Hypothalamus (tissue), 51 donors: ENCODE measurements around the gene CAMK1D.
"Not testable (repeated sequence)": the region's sequence is repeated elsewhere in the genome, so short reads cannot be mapped to it uniquely, and the experiment has no call there.

Source experiments
- DNase-seq, 51 donors: peaks; one replicate each; lab custom pipeline; 2025; lab: John Stamatoyannopoulos, UW

Gene CAMK1D

GRCh38 chr10:12705943-12706342, 356.6 kb downstream of the CAMK1D start:
- DNase-seq, result no peak

- DNase-seq, result peak in 6 of 51 donors; percentile 9 to 43 (median 21)
Observed at GRCh38 chr10:12707461-12708185, 358.3 kb downstream of the CAMK1D start.

GRCh38 chr10:12709000-12709401, 359.7 kb downstream of the CAMK1D start:
- peak in 3 of 51 donors; percentile 4 to 41 (median 17) for DNase-seq

GRCh38 chr10:12709521-12709963, 360.2 kb downstream of the CAMK1D start:
- DNase-seq, result no peak

GRCh38 chr10:12710157-12710556, 360.8 kb downstream of the CAMK1D start:
- DNase-seq, result no peak

GRCh38 chr10:12710594-12711349, 361.4 kb downstream of the CAMK1D start:
- DNase-seq, result peak in 39 of 51 donors; percentile 8 to 77 (median 46)

DNA sequence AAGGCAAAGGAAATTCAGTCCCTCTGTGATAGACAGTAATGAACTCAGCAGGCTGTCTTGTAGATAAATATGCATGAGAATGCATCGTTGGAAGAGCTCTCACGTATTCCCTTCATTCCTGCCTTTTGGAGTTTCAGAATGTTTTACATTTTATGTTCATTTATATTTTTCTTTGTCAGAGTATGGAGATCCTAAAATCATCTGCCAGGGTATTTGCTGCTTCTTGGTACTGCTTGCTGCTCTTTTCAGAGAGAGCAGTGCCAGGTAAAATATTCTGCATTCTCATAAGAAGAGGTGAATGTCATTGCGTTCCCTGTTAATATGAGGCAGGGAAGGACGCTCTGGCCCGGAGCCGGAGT, 362.0 kb downstream of the CAMK1D start:
- DNase-seq, result no peak

DNA sequence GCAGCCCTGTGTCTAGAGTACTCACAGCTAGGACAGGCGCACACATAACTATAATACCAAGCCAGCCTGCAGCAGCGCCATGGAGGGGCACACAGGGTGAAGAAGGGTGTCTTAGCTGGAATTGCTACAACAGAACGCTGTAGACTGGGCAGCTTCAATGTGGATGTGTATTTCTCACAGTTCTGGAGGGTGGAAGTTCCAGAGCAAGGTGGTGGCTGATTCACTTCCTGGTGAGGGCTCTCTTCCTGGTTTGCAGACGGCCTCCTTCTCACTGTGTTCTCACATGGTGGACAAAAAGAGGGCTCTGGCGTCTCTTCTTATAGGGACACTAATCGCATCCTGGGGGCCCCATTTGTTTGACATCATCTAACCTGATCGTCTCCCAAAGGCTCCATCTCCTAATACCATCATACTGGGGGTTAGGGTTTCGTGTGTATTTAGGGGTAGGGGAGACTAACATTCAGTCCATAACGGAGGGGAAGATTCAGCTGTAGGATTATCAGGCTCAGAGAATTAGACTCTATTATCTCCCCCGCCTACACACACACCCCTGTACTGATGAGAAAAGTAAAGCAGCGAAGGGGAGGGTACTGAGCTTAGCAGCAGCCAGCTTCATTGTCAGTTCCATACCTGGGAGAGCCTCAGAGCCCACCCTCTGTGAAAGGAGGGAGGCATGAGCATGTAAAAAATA, 363.1 kb downstream of the CAMK1D start:
- DNase-seq, result no peak

- DNase-seq, result not testable (repeated sequence)
Observed at GRCh38 chr10:12712984-12713316, 363.6 kb downstream of the CAMK1D start.

- DNase-seq, result no peak
Observed at GRCh38 chr10:12716042-12716441, 366.7 kb downstream of the CAMK1D start.

DNA sequence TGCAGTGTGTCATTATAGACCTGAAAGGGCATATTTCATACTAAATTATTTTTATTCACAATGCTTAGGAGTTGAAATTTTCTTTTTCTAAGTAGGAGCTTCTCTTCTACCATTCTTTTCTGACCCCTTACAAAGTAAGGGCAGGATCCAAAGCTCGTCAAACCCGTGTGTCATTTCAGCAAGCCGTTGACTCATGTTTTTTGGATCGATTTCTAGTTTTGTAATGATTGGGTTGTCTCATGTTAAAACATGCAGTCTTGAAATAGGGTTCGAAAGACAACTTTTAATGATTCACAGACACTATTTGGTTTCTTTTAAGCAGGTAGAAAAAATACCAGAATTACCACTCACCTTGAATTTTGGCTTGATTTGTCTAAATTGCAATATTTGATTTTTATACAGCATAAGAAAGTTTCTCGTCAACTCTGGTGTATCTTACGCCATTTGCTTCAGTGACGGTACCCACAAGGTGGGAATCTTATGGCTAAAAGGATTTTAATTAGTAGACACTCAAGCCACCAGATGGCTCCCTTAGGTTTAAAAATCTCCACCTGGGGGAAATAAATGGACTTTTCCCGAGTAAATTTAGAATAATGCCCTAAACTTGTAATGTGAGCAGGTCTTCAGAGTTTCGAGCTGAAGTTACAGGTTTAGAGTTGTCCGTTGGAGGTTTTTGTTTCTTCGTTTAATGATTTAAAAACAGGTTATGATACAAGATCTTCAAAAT, 368.8 kb downstream of the CAMK1D start:
- no peak for DNase-seq

DNA sequence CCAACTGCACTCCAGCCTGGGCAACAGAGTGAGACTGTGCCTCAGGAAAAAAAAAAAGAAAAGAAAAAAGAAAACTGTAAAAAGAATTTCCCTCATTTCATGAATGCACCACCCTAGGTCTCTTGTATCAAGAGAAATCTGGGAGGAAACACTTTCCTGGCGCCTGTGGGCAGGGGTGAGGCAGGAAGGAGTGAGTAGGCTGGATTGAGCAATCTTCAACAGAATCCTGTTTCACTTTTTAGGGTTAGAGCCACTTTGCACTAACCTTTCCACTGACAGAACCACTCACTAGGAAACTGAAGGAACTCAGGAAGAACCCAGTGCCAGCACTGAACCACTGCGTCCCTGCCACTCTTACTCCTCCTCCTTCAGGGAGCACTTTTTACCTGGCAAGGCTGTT, 370.0 kb downstream of the CAMK1D start:
- no peak for DNase-seq

GRCh38 chr10:12720217-12720981, 371.1 kb downstream of the CAMK1D start:
- peak in 5 of 51 donors; percentile 4 to 27 (median 18) for DNase-seq

GRCh38 chr10:12721334-12721733, 372.0 kb downstream of the CAMK1D start:
- DNase-seq, result no peak

GRCh38 chr10:12723220-12723619, 373.9 kb downstream of the CAMK1D start:
- DNase-seq, result no peak

DNA sequence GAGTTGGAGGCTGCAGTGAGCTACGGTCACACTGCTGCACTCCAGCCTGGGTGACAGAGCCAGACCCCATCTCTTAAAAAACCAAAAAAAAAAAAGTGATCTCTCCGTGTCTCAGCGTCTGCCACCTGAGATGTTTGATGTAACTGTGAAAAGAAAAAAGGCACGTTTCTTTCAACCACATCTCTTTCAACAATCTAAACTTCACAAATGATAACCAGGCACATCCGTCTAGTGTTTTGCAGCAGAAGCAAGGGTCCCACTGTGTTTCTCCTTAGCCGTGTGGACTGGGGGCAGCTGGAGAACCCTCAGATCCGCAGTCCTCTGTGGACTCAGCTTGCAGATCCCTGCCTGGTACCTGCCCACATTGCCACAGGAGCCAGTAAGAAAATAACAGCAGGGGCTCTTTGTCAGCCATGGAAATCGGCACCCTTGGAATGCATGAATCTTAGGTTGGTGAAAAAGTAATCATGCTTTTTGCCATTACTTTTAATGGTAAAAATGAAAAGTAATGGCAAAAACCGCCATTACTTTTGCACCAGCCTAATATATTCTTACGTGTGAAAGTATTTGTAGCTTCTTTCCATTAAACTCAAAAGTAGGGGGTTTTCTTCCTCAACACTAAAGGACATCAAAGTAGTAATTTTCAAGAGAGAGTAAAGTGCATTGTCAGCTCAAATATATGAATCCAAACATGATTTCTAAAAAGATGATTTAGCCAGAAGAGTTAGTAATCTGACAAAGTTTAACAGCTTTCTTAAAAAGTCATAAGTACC, 375.6 kb downstream of the CAMK1D start:
- no peak for DNase-seq

DNA sequence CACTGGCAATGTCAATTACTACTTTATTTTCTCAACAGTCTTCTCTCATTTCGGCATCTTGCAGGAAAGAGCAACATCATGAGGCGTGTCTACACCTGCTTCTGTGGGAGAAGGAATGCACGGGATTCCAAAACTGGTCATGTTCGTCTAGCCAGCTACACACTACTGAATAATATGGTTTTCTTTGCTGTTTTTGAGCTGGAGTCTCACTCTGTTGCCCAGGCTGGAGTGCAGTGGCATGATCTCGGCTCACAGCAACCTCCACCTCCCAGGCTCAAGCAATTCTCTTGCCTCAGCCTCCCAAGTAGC, 376.2 kb downstream of the CAMK1D start:
- DNase-seq, result not testable (repeated sequence)

- DNase-seq, result no peak
Observed at GRCh38 chr10:12726971-12727831, 377.9 kb downstream of the CAMK1D start.

- no peak for DNase-seq
Observed at GRCh38 chr10:12727832-12728215, 378.5 kb downstream of the CAMK1D start.
